ENCODE measurements around the gene FERD3L.

- no peak for TF ChIP-seq EZH2 (IDR thresholded peaks at IDR 0.05; ENCODE audit: insufficient read depth, poor library complexity, severe bottlenecking)
- no peak for TF ChIP-seq EZH2phosphoT487 (IDR thresholded peaks at IDR 0.05; ENCODE audit: insufficient read depth, low read depth)
Observed at GRCh38 chr7:19098510-19098909, 46.7 kb downstream of the FERD3L start.

All from GM23248 (cell line).